Measurements from ENCODE around the gene MEGF8. TPM values are rescaled to one million over a fixed set of nuclear protein-coding genes. Genes with fewer than 3 reads are reported as not detected.

Gene MEGF8
- total and polyA plus RNA-seq, 4 donors, result 6.0 to 21.7 (median 11.1) TPM

- 91 to 97% methylated on average over 7 of the region's 7 CpGs for WGBS, 2 donors
- Histone ChIP-seq H3K4me3 (no peak overlapping the region), H3K27ac (ENCODE audit: low read depth in 1 of 2, low read length in 1 of 2) (no peak overlapping the region), H3K36me3 (ENCODE audit: control insufficient read depth in 4 of 4, insufficient read depth in 4 of 4, low read length in 4 of 4) (peaks cover 3 to 23% (median 21%) of the 10 kb centered on the region in 4 donors), H3K9ac (ENCODE audit: insufficient read depth in 1 of 2, low read length in 2 of 2) (no peak overlapping the region), H3K27me3 (ENCODE audit: control insufficient read depth in 3 of 3, insufficient read depth in 3 of 3, low read length in 2 of 3) (no peaks in the 10 kb centered on the region), H3K4me1 (ENCODE audit: control insufficient read depth in 5 of 5, insufficient read depth in 5 of 5, low read length in 5 of 5) (no peaks in the 10 kb centered on the region), H3K9me3 (ENCODE audit: control insufficient read depth in 4 of 4, insufficient read depth in 3 of 4, low read length in 3 of 4) (peaks cover 0 to 5% (median 0%) of the 10 kb centered on the region in 4 donors)
- no peak for DNase-seq
- TF ChIP-seq CTCF (IDR thresholded peaks at IDR 0.05; ENCODE audit: control extremely low read depth, extremely low read depth), result no peak
- no peak for ATAC-seq (ENCODE audit: insufficient read depth, low FRiP score)
These were observed 36.1 kb downstream of the MEGF8 start for GRCh38 chr19:42361545-42361910.

- Histone ChIP-seq H3K27ac (ENCODE audit: low read depth in 1 of 2, low read length in 1 of 2) (no peak overlapping the region), H3K4me3 (no peak overlapping the region), H3K4me1 (ENCODE audit: control insufficient read depth in 5 of 5, insufficient read depth in 5 of 5, low read length in 5 of 5) (no peaks in the 10 kb centered on the region), H3K36me3 (ENCODE audit: control insufficient read depth in 4 of 4, insufficient read depth in 4 of 4, low read length in 4 of 4) (peaks cover 3 to 21% (median 17%) of the 10 kb centered on the region in 4 donors), H3K27me3 (ENCODE audit: control insufficient read depth in 3 of 3, insufficient read depth in 3 of 3, low read length in 2 of 3) (no peaks in the 10 kb centered on the region), H3K9me3 (ENCODE audit: control insufficient read depth in 4 of 4, insufficient read depth in 3 of 4, low read length in 3 of 4) (peaks cover 0 to 5% (median 0%) of the 10 kb centered on the region in 4 donors), H3K9ac (ENCODE audit: insufficient read depth in 1 of 2, low read length in 2 of 2) (no peak overlapping the region)
- 97 to 98% methylated on average over 14 of the region's 14 CpGs for WGBS, 2 donors
- TF ChIP-seq CTCF (IDR thresholded peaks at IDR 0.05; ENCODE audit: control extremely low read depth, extremely low read depth), result no peak
- no peak for ATAC-seq (ENCODE audit: insufficient read depth, low FRiP score)
- DNase-seq, result no peak
These were observed 36.9 kb downstream of the MEGF8 start for GRCh38 chr19:42362342-42362741.

GRCh38 chr19:42362891-42363440, 37.5 kb downstream of the MEGF8 start:
- H3K36me3 ChIP-seq (ENCODE audit: control insufficient read depth in 4 of 4, insufficient read depth in 4 of 4, low read length in 4 of 4), result peaks cover 3 to 19% (median 13%) of the 10 kb centered on the region in 4 donors
- TF ChIP-seq CTCF (IDR thresholded peaks at IDR 0.05; ENCODE audit: control extremely low read depth, extremely low read depth), result no peak
- WGBS, 2 donors, result 92 to 93% methylated on average over 13 of the region's 13 CpGs
- H3K4me3 ChIP-seq, result no peak overlapping the region
- ATAC-seq (ENCODE audit: insufficient read depth, low FRiP score) (no peak), DNase-seq (no peak)
- H3K9me3 ChIP-seq (ENCODE audit: control insufficient read depth in 4 of 4, insufficient read depth in 3 of 4, low read length in 3 of 4), result peaks cover 0 to 5% (median 0%) of the 10 kb centered on the region in 4 donors
- no peaks in the 10 kb centered on the region for H3K4me1 ChIP-seq (ENCODE audit: control insufficient read depth in 5 of 5, insufficient read depth in 5 of 5, low read length in 5 of 5)
- no peak overlapping the region for H3K9ac ChIP-seq (ENCODE audit: insufficient read depth in 1 of 2, low read length in 2 of 2)
- H3K27me3 ChIP-seq (ENCODE audit: control insufficient read depth in 3 of 3, insufficient read depth in 3 of 3, low read length in 2 of 3), result no peaks in the 10 kb centered on the region
- no peak overlapping the region for H3K27ac ChIP-seq (ENCODE audit: low read depth in 1 of 2, low read length in 1 of 2)

Data from lung (tissue), 12 donors.